ENCODE measurements around the gene ZNF358.

The ZNF358 gene

DNA sequence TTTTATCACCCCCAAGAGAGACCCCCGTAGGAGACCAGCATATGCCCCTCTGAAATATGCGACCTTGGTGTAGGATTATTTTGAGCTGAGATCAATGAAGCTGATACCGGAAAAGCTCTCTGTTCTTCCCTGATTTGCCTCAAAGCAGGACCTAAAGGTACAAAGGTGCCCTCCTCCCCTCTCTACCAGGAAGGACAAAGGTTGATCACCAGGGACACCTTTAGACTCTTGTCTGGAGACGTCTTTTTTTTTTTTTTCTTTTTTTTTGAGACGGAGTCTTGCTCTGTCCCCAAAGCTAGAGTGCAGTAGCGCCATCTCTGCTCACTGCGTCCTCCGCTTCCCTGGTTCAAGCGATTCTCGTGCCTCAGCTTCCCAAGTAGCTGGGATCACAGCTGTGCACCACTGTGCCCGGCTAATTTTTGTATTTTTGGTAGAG lies 26.3 kb upstream of the ZNF358 start:
- DNase-seq (ENCODE audit: low read depth) = no peak

GRCh38 chr19:7492142-7492541 lies 23.8 kb upstream of the ZNF358 start:
- peak; percentile 56 for DNase-seq (ENCODE audit: low read depth)

DNA sequence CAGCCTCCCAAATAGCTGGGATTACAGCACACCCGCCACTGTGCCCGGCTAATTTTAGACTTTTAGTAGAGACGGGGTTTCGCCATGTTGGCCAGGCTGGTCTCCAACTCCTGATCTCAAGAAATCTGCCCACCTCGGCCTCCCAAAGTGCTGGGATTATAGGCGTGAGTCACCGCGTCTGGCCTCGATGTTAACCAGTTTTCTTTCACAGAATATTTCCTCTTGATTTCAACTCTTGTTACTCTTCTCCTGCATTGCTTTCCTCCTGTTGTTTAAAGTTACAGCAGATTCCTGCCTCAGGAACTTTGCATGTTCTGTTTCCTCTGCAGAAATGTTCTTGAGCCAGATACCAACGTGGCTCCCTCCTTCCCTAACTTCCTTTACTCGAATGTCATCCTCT lies 23.3 kb upstream of the ZNF358 start:
- no peak for DNase-seq (ENCODE audit: low read depth)

GRCh38 chr19:7494416-7495098 lies 21.3 kb upstream of the ZNF358 start:
- no peak for DNase-seq (ENCODE audit: low read depth)

GRCh38 chr19:7497292-7497691 lies 18.6 kb upstream of the ZNF358 start:
- DNase-seq (ENCODE audit: low read depth) = peak; percentile 43

DNA sequence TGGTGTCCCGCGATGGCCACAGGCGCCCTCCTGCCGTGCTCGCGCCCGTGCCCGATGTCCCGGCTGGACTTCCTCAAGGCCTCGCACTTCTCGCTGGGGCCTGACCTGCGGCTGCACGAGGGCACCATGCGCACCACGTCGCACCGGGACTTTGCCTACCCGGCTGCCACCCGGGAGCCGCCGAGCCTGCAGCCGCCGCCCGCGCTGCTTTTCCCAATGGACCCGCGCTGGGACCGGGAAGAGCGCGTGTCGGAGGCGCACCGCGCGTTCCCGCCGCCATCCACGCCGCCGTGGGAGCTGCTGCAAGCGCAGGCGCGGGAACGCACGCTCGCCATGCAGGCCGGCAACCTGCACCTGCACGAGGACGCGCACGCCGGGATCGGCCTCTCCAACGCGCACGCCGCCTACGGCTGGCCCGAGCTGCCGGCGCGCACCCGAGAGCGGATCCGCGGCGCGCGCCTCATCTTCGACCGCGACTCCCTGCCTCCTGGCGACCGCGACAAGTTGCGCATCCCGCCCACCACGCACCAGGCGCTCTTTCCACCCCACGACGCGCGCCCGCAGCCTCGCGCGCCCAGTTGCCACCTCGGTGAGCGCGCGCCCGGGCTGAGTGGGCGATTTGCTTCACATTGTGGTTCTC lies 15.0 kb upstream of the ZNF358 start:
- DNase-seq (ENCODE audit: low read depth) = peak; percentile 55

- DNase-seq (ENCODE audit: low read depth) = no peak
Observed at GRCh38 chr19:7502552-7502951, 13.4 kb upstream of the ZNF358 start.

DNA sequence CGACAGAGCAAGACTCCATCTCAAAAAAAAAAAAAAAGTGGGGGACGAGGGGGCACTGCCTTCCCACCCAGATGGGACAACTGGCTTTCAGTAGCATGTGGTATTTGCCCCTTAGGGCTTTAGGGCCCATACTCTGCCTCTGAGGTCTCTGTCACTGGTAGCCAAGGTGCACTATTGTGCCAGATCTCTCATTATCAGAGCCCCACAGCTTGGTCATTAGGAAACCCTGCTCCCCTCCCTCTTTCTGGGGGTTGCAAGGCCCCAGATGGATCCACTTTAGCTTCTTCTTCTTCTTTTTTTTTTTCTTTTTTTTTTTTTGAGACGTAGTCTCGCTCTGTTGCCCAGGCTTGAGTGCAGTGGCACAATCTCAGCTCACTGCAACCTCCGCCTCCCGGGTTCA lies 11.2 kb upstream of the ZNF358 start:
- DNase-seq (ENCODE audit: low read depth) = no peak

DNA sequence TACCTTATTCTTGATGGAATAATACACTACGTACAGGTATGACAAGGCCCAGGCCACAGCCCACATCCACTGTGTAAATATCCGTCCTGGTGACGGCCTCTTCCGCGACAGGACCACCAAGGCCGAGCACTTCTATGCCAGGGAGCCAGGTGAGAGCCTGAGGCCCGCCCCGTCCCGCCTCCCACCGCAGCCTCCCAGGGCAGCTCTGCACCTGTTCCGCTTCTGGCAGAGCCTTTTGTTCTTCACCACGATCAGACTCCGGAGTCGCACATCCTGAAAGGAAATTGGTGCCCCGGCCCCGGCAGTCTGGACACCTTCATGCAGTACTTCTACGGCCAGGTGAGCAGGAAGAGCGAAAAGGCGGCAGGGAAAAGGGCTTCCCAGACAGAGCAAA lies 10.6 kb upstream of the ZNF358 start:
- no peak for DNase-seq (ENCODE audit: low read depth)

GRCh38 chr19:7505682-7506384 lies 10.1 kb upstream of the ZNF358 start:
- no peak for DNase-seq (ENCODE audit: low read depth)

DNA sequence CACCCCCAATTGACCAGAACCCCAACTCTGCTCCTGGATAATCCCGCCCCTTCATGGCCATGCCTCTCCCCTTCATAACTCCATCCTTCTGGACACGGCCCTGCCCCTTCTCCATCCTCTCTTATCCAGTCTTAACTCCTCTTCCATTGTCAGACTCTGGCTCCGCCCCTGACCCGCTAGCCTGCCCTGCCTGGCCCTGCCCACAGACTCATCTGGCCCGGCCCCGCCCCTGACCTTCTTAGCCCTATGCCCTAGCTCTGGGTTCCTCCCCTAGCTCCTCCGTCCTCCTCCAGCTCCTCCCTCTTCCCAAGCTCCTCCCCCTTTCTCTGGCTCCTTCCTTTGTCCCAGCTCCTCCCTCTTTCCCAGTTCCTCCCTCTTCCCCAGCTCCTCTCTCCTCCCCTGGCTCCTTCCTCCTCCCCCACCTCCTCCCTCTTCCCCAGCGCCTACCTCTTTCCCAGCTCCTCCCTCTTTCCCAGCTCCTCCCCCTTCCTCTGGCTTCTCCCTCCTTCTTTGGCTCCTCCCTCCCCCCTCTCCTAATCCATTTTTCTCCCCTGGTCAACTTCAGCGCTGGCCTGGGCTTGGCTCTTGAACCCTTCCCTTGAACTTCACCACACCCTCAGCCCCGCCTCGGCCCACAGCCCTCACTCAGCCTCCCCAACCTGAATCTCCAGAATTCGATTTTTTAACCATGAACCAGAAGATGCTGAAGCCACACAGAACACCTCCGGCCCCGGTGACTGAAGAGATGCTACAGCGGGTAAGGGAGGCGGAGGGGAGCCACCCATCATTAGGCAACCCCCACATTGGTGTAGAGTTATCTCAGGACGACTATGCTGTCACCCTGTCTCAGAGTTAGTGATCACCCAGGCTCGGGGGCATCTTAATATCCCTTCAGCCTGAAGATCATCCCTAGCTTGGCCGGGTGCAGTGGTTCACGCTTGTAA lies 9.2 kb upstream of the ZNF358 start:
- peak; percentile 90 for DNase-seq (ENCODE audit: low read depth)

- DNase-seq (ENCODE audit: low read depth) = peak; percentile 96
Observed at GRCh38 chr19:7507884-7508283, 8.0 kb upstream of the ZNF358 start.

DNA sequence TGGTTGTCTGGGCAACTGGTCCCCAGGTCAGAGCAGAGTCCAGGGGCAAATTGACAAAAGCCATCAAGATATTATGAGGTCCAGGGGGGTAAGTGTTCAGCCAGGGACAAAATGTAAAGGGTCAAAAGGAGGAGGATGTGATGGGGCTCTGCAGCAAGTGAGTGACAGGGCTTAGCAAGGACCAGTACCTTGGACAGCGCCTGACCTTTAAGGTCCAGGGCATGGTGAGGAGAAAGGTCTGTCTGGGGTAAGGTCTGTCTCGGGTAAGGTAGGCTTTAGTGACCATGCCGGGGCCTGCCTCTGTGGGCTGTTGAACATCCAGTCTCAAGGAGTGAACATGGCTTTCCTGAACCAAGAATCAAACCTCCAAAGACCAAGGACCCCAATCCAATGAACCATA lies 6.3 kb upstream of the ZNF358 start:
- DNase-seq (ENCODE audit: low read depth) = no peak

DNA sequence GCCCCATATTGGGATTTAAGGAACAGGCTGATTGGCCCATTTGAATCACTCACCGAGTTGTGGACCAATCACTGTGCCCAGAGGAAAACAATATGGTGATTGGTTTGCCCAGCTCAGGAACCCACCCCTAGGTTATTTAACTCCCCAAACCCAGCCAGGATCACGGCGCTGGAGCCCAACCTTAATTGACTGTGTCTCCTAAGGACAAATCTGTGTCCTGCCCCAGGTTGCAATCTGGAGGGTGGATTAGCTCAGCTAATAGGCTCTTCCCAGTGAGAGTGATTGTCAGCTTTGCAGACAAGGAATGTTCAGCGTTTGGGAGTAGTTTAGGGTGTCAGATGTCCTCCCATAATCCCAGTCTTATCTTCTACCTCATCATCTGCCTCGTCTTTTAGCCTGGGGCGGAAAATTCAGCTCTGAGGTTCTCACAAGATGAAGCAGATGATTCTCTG lies 3.5 kb upstream of the ZNF358 start:
- DNase-seq (ENCODE audit: low read depth) = no peak

DNA sequence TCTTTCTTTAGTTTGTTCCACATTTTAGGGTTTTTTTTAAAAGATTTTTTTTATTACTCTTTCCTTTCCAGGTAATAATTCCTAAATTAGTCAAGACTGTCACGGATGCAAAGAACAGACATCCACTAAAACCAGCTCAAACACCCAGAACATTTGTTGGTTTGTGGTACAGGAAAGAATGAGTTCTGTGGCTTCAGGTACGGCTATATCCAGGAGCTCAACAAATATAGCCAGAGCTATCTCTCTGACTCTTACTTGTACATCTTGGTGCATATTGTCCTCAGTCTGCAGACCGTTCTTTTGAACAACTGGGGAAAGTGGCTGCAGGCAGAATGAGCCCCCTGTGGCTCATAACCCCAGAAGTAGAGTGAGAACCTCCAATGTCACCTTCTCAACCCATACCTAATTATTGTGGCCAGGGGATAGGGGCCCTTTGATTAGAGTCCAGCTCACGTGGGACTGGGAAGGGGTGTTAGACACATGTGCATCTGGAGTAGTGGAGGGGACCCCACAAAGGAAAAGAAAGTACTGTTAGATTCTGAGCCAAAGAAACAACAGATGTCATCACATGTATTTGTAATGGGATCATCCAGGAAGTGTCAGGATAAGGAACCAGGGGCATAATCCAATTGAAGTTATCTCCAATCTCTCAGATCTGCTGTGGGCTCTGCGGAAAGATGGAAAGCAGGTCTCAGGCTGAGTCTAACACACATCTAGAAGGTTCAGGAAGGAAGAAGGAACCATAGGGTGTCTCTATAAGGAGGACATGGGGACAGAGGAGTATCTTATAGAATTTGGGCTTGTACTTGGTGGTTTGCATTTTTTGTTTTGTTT lies 1.9 kb upstream of the ZNF358 start:
- DNase-seq (ENCODE audit: low read depth) = no peak

- peak; percentile 45 for DNase-seq (ENCODE audit: low read depth)
Observed at GRCh38 chr19:7515110-7515644, 726 bp upstream of the ZNF358 start.

- DNase-seq (ENCODE audit: low read depth) = no peak
Observed at GRCh38 chr19:7516333-7516732, 430 bp downstream of the ZNF358 start.

- no peak for DNase-seq (ENCODE audit: low read depth)
Observed at GRCh38 chr19:7516878-7517277, 975 bp downstream of the ZNF358 start.

DNA sequence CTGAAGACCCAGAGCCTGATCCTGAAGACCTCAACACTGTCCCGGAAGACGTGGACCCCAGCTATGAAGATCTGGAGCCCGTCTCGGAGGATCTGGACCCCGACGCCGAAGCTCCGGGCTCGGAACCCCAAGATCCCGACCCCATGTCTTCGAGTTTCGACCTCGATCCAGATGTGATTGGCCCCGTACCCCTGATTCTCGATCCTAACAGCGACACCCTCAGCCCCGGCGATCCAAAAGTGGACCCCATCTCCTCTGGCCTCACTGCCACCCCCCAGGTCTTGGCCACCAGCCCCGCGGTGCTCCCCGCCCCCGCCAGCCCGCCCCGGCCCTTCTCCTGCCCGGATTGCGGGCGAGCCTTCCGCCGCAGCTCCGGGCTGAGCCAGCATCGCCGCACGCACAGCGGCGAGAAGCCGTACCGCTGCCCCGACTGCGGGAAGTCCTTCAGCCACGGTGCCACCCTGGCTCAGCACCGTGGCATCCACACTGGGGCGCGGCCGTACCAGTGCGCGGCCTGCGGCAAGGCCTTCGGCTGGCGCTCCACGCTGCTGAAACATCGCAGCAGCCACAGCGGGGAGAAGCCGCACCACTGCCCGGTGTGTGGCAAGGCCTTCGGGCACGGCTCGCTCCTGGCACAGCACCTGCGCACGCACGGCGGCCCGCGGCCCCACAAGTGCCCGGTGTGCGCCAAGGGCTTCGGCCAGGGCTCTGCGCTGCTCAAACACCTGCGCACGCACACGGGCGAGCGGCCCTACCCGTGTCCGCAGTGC lies 3.6 kb downstream of the ZNF358 start:
- DNase-seq (ENCODE audit: low read depth) = no peak

All from ELR (cell line).